Muscle layer of colon (tissue), 2 donors: ENCODE measurements around the gene CD300H.
"Not testable (repeated sequence)": the region's sequence is repeated elsewhere in the genome, so short reads cannot be mapped to it uniquely, and the experiment has no call there.

Source experiments
- H3K27ac ChIP-seq: one replicate; pipeline ENCODE4 v1.7.0; 2013; ENCODE audit warnings: low read depth, mild to moderate bottlenecking, low read length, moderate library complexity
- H3K27me3 ChIP-seq, 2 donors: one replicate each; pipeline ENCODE4 v1.7.0; 2013; ENCODE audit warnings: low read length in 2 of 2, mild to moderate bottlenecking in 2 of 2; ENCODE audit not compliant: insufficient read depth in 2 of 2, control insufficient read depth in 1 of 2
- H3K36me3 ChIP-seq: one replicate; pipeline ENCODE4 v1.7.0; 2013; ENCODE audit warnings: mild to moderate bottlenecking, low read length; ENCODE audit not compliant: insufficient read depth
- H3K4me1 ChIP-seq: one replicate; pipeline ENCODE4 v1.7.0; 2013; ENCODE audit warnings: mild to moderate bottlenecking, low read length; ENCODE audit not compliant: insufficient read depth
- H3K4me3 ChIP-seq, 2 donors: one replicate each; pipeline ENCODE4 v1.7.0; 2013; ENCODE audit warnings: low read length in 2 of 2, low read depth in 1 of 2, mild to moderate bottlenecking in 1 of 2, moderate library complexity in 1 of 2
- H3K9ac ChIP-seq: one replicate; pipeline ENCODE4 v1.7.0; 2013; ENCODE audit warnings: low read length
- H3K9me3 ChIP-seq: one replicate; pipeline ENCODE4 v1.7.0; 2013; ENCODE audit warnings: mild to moderate bottlenecking, low read length
- donor health status: abdominal sarcoma.
- donor health status: Adenocarcinoma of cecum.

CD300H gene

DNA sequence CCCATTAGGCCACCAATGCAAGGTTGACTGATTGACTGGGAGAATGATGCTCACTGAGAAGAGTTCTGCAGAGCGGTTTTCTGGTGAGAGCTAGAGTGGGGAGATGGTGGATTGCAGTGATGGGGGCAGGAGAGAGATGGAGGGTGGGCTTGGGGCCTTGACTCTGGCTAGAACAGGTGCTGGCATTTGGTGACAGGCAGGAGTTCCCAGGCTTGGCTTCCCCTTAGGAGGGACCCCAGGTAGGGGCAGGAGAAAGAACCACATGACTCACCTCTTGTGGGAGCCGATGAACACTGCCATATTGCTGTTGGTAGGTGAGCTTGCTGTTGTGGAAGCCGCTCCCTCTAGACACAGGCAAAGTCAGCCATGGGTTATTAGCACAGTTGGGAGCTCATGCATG lies 44.0 kb downstream of the CD300H start:
- H3K4me3 ChIP-seq: no peak overlapping the region
- no peaks in the 10 kb centered on the region for H3K27me3 ChIP-seq
- H3K9me3 ChIP-seq: no peaks in the 10 kb centered on the region
- H3K27ac ChIP-seq: no peak overlapping the region
- no peaks in the 10 kb centered on the region for H3K36me3 ChIP-seq
- no peaks in the 10 kb centered on the region for H3K4me1 ChIP-seq
- H3K9ac ChIP-seq: no peak overlapping the region

DNA sequence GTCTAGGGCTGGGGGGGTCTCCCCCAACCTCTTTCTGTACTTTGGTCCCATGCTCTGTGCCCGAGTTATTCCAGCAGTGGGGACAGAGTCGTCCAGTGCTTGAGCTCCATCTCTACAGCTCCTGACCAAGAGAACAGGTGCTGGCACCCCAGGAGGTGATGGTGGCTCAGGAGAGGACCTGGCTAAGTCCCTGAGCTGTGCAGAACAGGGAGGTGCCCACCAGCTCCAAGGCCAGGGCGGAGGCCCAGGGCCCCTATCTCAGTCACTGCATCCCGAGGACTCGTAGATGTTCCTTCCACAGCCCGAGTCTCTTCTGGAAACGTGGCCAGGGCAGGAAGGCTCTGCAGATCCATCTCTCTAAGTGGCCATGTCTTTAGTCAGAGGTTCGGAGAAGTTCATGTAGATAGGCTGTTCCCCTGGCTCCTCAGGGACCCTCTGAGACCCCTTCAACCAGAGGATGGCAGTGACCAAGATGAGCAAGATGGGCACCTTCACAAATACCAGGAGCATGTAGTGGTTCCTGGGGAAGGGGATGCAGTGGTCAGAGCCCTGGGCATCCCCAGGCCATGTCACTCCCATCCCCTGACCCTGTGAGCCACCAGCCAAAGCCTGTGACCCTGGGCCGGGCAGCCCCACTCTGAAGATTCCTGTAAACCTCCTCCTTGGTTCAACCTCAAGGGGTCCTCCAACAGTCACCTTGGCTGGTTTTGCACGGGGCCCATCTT lies 44.8 kb downstream of the CD300H start:
- no peak overlapping the region for H3K4me3 ChIP-seq
- H3K27me3 ChIP-seq: no peaks in the 10 kb centered on the region
- H3K36me3 ChIP-seq: no peaks in the 10 kb centered on the region
- H3K4me1 ChIP-seq: no peaks in the 10 kb centered on the region
- no peak overlapping the region for H3K27ac ChIP-seq
- H3K9me3 ChIP-seq: no peaks in the 10 kb centered on the region
- no peak overlapping the region for H3K9ac ChIP-seq

DNA sequence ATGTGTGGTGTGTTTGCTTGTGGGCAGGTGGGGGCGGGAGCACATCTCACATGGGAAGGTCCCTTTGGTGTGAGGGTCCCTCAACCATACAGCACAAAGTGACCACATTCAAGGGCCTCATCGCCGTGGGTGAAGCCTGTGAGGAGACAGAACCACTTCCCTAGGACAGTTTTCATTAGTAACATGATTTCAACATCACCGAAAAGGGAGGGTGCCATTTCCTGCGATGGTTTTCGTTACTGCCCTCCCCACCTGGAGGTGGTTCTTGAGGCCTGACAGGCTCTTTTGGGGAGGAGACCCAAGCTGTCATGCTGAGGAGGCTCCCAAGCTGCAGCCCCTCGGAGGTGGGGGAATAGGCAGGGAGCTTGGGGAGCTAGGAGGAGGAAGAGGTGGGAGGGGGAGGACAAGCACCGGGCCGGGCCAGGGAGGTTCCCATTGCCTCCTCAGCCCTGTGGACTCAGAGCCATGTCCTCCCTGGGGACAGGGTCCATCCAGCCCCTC lies 45.6 kb downstream of the CD300H start:
- H3K36me3 ChIP-seq: no peaks in the 10 kb centered on the region
- H3K9me3 ChIP-seq: no peaks in the 10 kb centered on the region
- H3K9ac ChIP-seq: no peak overlapping the region
- H3K4me1 ChIP-seq: no peaks in the 10 kb centered on the region
- no peaks in the 10 kb centered on the region for H3K27me3 ChIP-seq
- H3K4me3 ChIP-seq: no peak overlapping the region
- no peak overlapping the region for H3K27ac ChIP-seq

DNA sequence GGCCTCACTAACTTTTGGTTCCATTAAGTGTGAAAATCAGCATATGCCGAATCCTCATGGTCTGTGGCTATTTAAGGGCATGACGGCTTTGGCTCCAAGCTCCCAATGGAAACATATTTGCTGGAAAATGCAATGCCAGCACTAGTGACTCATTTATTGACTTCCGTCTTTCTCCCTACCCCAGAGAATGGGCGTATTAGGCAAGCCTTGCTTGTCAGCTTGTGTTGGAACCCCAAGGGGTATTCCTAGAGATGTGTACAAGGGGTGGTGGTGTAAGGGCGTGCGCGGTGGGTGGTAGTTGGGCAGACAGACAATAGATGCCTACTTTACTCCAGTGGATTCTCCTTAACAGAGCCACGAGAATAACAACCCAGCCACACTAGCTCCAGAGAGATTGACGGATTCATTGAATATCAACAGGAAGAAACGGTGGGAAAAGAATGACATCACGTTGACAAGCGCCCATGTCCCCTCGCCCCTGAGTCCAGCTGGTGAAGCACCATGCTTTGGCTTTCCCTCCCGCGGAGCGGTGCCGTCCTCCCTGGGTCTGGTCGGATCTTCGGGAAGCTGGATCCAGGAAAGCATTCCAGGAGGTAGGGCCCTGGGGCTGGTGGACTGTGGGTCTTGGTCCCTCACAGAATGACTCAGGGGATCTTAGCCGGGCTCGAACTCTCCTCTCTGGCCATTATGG lies 46.4 kb downstream of the CD300H start:
- H3K9ac ChIP-seq: no peak overlapping the region
- H3K4me3 ChIP-seq: no peak overlapping the region
- H3K27ac ChIP-seq: no peak overlapping the region
- no peaks in the 10 kb centered on the region for H3K4me1 ChIP-seq
- H3K9me3 ChIP-seq: no peaks in the 10 kb centered on the region
- H3K27me3 ChIP-seq: no peaks in the 10 kb centered on the region
- no peaks in the 10 kb centered on the region for H3K36me3 ChIP-seq

DNA sequence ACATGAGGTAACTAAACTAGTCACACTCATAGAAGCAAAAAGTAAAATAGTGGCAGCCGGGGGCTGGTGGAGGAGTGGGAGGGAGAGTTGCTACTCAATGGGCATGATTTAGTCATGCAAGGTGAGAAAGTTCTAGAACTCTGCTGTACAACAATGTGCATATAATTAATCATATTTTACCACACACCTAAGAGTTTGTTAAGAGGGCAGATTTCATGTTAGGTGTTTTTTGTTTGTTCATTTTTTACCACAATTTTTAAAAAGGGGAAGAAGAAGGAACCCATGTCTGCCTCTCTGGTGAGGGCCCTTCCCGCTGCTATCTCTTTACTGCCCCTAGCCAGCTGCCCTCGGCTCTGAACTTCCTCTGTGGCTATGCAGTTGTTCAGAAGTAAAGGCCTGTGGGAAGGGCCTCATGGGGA lies 47.3 kb downstream of the CD300H start:
- H3K9ac ChIP-seq: no peak overlapping the region
- no peak overlapping the region for H3K4me3 ChIP-seq
- H3K4me1 ChIP-seq: no peaks in the 10 kb centered on the region
- H3K9me3 ChIP-seq: no peaks in the 10 kb centered on the region
- no peak overlapping the region for H3K27ac ChIP-seq
- no peaks in the 10 kb centered on the region for H3K36me3 ChIP-seq
- H3K27me3 ChIP-seq: no peaks in the 10 kb centered on the region

DNA sequence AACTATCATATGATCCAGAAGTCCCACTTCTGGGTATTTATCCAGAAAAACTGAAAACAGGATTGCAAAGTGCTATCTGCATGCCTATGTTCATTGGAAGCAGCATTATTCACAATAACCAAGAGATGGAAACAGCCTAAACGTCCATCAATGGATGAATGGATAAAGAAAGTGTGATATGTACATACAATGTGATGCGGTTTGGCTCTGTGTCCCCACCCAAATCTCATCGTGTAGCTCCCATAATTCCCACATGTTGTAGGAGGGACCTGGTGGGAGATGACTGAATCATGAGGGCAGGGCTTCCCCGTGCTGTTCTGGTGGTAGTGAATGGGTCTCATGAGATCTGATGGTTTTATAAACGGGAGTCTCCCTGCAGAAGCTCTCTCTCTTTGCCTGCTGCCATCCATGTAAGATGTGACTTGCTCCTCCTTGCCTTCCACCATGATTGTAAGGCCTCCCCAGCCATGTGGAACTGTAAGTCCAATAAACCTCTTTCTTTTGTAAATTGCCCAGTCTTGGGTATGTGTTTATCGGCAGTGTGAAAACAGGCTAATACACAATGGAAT lies 48.8 kb downstream of the CD300H start:
- H3K27ac ChIP-seq, H3K27me3 ChIP-seq, H3K36me3 ChIP-seq, H3K4me1 ChIP-seq, H3K9me3 ChIP-seq, H3K4me3 ChIP-seq, H3K9ac ChIP-seq: not testable (repeated sequence)

DNA sequence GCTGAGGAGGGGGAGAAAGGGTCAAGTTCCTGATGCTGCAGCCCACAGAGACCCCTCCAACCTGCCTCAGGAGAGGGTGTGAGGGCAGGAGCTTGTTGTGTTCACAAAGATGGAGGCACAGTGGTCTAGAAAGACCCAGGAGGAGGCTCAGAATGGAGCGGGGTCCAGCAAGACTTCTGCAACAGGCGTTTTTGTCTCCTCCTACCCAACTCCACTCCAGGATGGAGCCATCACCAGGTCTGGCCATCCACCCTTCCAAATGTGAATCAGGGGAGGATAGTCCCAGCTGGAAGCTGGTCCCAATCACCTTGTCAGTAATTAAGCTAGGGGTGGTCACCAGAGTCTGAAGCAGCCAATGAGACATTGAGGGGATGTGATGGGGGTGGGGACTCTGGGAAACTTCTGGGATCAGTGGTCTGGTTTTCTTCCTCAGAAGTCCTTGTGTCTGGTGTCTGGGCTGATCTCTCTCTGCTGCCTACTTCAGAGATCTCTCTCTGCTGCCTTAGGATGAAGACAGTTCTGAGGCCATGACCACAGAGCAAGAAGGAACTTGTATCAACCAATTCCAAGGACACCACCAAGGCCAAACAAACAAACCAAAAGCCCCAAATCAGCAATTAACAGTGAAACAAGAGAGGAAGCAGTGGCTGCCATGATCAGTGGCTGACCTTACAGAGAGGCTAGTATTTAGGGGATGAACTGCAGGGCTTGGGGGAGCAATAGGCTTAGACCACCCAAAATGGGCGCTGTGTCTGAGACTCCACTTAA lies 50.6 kb downstream of the CD300H start:
- no peaks in the 10 kb centered on the region for H3K9me3 ChIP-seq
- H3K27ac ChIP-seq: no peak overlapping the region
- no peaks in the 10 kb centered on the region for H3K36me3 ChIP-seq
- no peak overlapping the region for H3K4me3 ChIP-seq
- no peak overlapping the region for H3K9ac ChIP-seq
- H3K27me3 ChIP-seq: peaks cover 0 to 4% of the 10 kb centered on the region in 2 donors
- no peaks in the 10 kb centered on the region for H3K4me1 ChIP-seq

DNA sequence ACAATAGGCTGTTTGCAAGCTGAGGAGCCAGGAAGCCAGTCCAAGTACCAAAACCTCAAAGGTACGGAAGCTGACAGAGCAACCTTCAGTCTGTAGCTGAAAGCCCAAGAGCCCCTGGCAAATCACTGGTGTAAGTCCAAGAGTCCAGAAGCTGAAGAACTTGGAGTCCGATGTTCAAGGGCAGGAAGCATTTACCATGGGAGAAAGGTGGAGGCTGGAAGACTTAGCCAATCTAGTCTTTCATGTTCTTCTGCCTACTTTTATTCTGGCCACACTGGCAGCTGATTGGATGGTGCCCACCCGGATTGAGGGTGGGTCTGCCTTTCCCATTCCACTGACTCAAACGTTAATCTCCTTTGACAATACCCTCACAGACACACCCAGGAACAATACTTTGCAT lies 51.4 kb downstream of the CD300H start:
- H3K27me3 ChIP-seq: peaks cover 0 to 4% of the 10 kb centered on the region in 2 donors
- H3K9ac ChIP-seq: no peak overlapping the region
- no peaks in the 10 kb centered on the region for H3K9me3 ChIP-seq
- no peaks in the 10 kb centered on the region for H3K36me3 ChIP-seq
- H3K4me1 ChIP-seq: no peaks in the 10 kb centered on the region
- no peak overlapping the region for H3K27ac ChIP-seq
- H3K4me3 ChIP-seq: no peak overlapping the region

DNA sequence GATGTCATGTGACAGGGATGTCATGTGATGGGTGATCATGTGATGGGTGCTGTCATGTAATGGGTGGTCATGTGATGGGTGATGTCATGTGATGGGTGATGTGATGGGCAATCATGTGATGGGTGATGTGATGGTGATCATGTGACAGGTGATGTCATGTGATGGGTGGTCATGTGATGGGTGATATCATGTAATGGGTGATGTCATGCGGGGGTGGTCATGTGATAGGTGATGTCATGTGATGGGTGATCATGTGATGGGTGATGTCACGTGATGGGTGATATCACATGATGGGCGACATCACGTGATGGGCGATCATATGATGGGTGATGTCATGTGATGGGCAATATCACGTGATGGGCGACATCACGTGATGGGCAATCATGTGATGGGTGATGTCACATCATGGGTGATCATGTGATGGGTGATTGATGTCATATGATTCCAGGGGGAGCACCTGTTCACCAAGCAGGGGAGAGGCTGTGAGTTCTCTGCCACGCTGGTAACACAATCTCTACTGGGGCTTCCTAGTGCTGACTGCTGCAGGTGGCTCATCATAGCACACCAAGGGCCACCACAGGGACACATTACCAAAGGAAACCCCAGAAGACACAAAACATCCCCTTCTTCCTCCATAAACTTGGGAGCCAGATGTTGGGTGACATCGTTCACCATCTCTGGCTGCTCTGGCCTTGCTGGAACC lies 52.5 kb downstream of the CD300H start:
- no peaks in the 10 kb centered on the region for H3K9me3 ChIP-seq
- no peak overlapping the region for H3K4me3 ChIP-seq
- peaks cover 0 to 4% of the 10 kb centered on the region in 2 donors for H3K27me3 ChIP-seq
- no peaks in the 10 kb centered on the region for H3K4me1 ChIP-seq
- H3K27ac ChIP-seq: no peak overlapping the region
- H3K9ac ChIP-seq: no peak overlapping the region
- H3K36me3 ChIP-seq: no peaks in the 10 kb centered on the region

DNA sequence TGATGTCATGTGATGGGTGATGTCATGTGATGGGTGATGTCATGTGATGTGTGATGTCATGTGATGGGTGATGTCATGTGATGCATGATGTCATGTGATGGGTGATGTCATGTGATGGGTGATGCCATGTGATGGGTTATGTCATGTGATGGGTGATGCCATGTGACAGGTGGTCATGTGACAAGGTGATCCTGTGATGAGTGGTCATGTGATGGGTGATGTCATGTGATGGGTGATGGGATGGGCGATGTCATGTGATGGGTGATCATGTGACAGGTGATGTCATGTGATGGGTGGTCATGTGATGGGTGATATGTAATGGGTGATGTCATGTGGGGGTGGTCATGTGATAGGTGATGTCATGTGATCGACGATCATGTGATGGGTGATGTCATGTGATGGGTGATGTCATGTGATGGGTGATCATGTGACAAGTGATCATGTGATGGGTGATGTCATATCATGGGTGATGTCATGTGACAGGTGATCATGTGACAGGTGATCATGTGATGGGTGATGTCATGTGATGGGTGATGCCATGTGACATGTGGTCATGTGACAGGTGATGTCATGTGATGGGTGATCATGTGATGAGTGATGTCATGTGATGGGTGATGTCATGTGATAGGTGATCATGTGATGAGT lies 53.2 kb downstream of the CD300H start:
- Histone ChIP-seq H3K36me3 (no peaks in the 10 kb centered on the region), H3K9ac (no peak overlapping the region), H3K4me1 (no peaks in the 10 kb centered on the region), H3K9me3 (no peaks in the 10 kb centered on the region), H3K27me3 (peaks cover 0 to 4% of the 10 kb centered on the region in 2 donors), H3K27ac (no peak overlapping the region), H3K4me3 (no peak overlapping the region)
